ENCODE measurements around the gene RABAC1.

GRCh38 chr19:41930322-41930722, 28.8 kb downstream of the RABAC1 start:
- TF ChIP-seq, protein P1, sequence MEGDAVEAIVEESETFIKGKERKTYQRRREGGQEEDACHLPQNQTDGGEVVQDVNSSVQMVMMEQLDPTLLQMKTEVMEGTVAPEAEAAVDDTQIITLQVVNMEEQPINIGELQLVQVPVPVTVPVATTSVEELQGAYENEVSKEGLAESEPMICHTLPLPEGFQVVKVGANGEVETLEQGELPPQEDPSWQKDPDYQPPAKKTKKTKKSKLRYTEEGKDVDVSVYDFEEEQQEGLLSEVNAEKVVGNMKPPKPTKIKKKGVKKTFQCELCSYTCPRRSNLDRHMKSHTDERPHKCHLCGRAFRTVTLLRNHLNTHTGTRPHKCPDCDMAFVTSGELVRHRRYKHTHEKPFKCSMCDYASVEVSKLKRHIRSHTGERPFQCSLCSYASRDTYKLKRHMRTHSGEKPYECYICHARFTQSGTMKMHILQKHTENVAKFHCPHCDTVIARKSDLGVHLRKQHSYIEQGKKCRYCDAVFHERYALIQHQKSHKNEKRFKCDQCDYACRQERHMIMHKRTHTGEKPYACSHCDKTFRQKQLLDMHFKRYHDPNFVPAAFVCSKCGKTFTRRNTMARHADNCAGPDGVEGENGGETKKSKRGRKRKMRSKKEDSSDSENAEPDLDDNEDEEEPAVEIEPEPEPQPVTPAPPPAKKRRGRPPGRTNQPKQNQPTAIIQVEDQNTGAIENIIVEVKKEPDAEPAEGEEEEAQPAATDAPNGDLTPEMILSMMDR (IDR thresholded peaks at IDR 0.05; ENCODE audit: low read length) = no peak
- no peak for TF ChIP-seq EZH2 (IDR thresholded peaks at IDR 0.05; ENCODE audit: borderline replicate concordance, low read length)

Measured in OCI-LY1 (cell line).